ENCODE measurements around the gene EPS8L3.

The EPS8L3 gene

DNA sequence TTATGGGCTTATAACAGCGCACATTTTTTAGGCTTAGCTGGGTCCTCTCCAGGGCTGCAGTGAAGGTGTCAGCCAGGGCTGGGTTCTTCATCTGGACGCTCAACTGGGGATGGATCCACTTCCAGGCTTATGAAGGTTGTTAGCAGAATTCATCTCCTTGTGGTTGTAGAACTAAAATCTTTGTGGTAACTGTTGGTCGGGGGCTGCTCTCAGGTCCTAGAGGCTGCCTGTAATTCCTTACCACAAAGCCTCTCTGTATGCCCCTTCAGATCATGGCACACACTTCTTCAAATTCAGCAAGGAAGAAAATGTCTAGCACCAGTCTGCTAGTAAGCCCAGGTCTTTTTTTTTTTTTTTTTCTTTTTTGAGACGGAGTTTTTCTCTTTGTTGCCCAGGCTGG lies 40.9 kb upstream of the EPS8L3 start:
- H3K9me3 ChIP-seq (ENCODE audit: insufficient read depth, low read length): no peaks in the 10 kb centered on the region
- no peak overlapping the region for H3K9ac ChIP-seq (ENCODE audit: low read length)
- H3K4me3 ChIP-seq (ENCODE audit: low read length): no peak overlapping the region
- no peaks in the 10 kb centered on the region for H3K27me3 ChIP-seq (ENCODE audit: low read depth, low read length)
- H3K4me2 ChIP-seq (ENCODE audit: low read length): no peak overlapping the region
- H2AFZ ChIP-seq (ENCODE audit: low read depth, low read length): no peak overlapping the region
- no peaks in the 10 kb centered on the region for H4K20me1 ChIP-seq (ENCODE audit: insufficient read depth, low read length)
- TF ChIP-seq, protein P1, sequence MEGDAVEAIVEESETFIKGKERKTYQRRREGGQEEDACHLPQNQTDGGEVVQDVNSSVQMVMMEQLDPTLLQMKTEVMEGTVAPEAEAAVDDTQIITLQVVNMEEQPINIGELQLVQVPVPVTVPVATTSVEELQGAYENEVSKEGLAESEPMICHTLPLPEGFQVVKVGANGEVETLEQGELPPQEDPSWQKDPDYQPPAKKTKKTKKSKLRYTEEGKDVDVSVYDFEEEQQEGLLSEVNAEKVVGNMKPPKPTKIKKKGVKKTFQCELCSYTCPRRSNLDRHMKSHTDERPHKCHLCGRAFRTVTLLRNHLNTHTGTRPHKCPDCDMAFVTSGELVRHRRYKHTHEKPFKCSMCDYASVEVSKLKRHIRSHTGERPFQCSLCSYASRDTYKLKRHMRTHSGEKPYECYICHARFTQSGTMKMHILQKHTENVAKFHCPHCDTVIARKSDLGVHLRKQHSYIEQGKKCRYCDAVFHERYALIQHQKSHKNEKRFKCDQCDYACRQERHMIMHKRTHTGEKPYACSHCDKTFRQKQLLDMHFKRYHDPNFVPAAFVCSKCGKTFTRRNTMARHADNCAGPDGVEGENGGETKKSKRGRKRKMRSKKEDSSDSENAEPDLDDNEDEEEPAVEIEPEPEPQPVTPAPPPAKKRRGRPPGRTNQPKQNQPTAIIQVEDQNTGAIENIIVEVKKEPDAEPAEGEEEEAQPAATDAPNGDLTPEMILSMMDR (IDR thresholded peaks at IDR 0.05; ENCODE audit: low read depth, low read length): no peak
- no peak for TF ChIP-seq EZH2phosphoT487 (IDR thresholded peaks at IDR 0.05; ENCODE audit: low read depth)
- no peaks in the 10 kb centered on the region for H3K79me2 ChIP-seq (ENCODE audit: low read length)
- peaks cover 8% of the 10 kb centered on the region for H3K4me1 ChIP-seq (ENCODE audit: low read length)
- no peaks in the 10 kb centered on the region for H3K36me3 ChIP-seq (replicated peaks; ENCODE audit: low read depth, low read length)
- H3K27ac ChIP-seq (ENCODE audit: low read length): no peak overlapping the region

DNA sequence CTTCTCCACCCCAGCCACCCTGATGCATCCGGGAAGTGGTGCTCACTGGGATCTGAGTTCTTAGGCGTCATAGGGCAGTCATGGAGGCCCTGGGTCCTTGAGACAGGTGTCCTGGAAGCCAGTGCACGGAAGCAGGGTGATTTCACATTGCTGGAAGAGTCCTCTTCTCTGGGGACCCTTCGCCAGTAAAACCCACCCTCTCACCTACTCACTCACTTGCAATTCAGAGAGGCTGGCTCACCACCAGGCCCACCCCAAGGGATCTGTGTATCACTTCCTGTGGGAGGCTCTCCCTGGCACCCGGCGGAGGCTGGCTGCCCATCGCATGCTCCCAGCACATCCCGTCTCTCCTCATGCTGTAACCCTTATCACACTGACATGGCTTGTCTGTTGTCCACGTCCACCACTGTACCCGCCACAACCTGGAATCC lies 40.2 kb upstream of the EPS8L3 start:
- H3K9me3 ChIP-seq (ENCODE audit: insufficient read depth, low read length): no peaks in the 10 kb centered on the region
- TF ChIP-seq, protein P1 (IDR thresholded peaks at IDR 0.05; ENCODE audit: low read depth, low read length): no peak
- no peak for TF ChIP-seq EZH2phosphoT487 (IDR thresholded peaks at IDR 0.05; ENCODE audit: low read depth)
- H3K79me2 ChIP-seq (ENCODE audit: low read length): no peaks in the 10 kb centered on the region
- no peak overlapping the region for H2AFZ ChIP-seq (ENCODE audit: low read depth, low read length)
- H3K4me1 ChIP-seq (ENCODE audit: low read length): peaks cover under 1% of the 10 kb centered on the region; the same call in 1 of the 2 replicates
- no peak overlapping the region for H3K4me2 ChIP-seq (ENCODE audit: low read length)
- no peaks in the 10 kb centered on the region for H4K20me1 ChIP-seq (ENCODE audit: insufficient read depth, low read length)
- H3K36me3 ChIP-seq (replicated peaks; ENCODE audit: low read depth, low read length): no peaks in the 10 kb centered on the region
- no peaks in the 10 kb centered on the region for H3K27me3 ChIP-seq (ENCODE audit: low read depth, low read length)
- H3K4me3 ChIP-seq (ENCODE audit: low read length): no peak overlapping the region
- no peak overlapping the region for H3K27ac ChIP-seq (ENCODE audit: low read length)
- H3K9ac ChIP-seq (ENCODE audit: low read length): no peak overlapping the region

DNA sequence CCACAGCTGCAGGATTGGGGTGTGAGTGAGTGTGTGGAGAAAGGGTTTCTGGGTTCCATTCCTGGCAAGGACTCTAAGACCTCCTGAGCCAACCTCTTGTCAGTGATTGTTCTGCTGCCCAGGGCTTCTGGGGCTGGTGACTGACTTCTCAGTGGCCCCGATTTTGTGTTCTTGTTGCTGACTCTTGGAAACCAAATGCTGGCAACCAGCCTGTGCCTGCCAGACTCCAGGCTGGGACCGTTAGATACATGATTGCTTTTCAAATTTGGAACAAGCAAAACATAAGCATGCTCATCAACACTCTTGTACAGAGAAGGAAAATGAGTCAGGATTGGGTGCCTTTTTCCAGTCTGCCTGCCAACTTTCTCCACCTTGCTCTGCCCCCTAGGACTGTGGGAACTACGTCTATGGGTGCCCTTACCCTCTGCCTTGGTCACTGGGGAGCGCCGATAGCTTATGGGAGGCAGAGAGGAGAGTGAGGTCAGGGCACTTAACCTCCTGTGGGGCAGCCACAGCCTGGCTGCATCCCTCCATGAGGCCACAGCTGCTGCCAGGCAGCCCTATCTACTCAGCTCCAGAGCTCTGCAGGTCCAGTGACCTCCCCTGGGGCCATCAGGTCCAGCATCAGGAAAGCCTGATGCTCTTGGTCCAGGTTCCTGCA lies 39.3 kb upstream of the EPS8L3 start:
- Histone ChIP-seq H3K27ac (ENCODE audit: low read length) (no peak overlapping the region), H2AFZ (ENCODE audit: low read depth, low read length) (no peak overlapping the region), H3K4me3 (ENCODE audit: low read length) (no peak overlapping the region), H3K27me3 (ENCODE audit: low read depth, low read length) (no peaks in the 10 kb centered on the region), H4K20me1 (ENCODE audit: insufficient read depth, low read length) (no peaks in the 10 kb centered on the region), H3K4me2 (ENCODE audit: low read length) (no peak overlapping the region), H3K9me3 (ENCODE audit: insufficient read depth, low read length) (no peaks in the 10 kb centered on the region), H3K9ac (ENCODE audit: low read length) (no peak overlapping the region), H3K79me2 (ENCODE audit: low read length) (no peaks in the 10 kb centered on the region), H3K36me3 (replicated peaks; ENCODE audit: low read depth, low read length) (no peaks in the 10 kb centered on the region), H3K4me1 (ENCODE audit: low read length) (no peaks in the 10 kb centered on the region)
- TF ChIP-seq, protein P1 (IDR thresholded peaks at IDR 0.05; ENCODE audit: low read depth, low read length): no peak
- TF ChIP-seq EZH2phosphoT487 (IDR thresholded peaks at IDR 0.05; ENCODE audit: low read depth): no peak

DNA sequence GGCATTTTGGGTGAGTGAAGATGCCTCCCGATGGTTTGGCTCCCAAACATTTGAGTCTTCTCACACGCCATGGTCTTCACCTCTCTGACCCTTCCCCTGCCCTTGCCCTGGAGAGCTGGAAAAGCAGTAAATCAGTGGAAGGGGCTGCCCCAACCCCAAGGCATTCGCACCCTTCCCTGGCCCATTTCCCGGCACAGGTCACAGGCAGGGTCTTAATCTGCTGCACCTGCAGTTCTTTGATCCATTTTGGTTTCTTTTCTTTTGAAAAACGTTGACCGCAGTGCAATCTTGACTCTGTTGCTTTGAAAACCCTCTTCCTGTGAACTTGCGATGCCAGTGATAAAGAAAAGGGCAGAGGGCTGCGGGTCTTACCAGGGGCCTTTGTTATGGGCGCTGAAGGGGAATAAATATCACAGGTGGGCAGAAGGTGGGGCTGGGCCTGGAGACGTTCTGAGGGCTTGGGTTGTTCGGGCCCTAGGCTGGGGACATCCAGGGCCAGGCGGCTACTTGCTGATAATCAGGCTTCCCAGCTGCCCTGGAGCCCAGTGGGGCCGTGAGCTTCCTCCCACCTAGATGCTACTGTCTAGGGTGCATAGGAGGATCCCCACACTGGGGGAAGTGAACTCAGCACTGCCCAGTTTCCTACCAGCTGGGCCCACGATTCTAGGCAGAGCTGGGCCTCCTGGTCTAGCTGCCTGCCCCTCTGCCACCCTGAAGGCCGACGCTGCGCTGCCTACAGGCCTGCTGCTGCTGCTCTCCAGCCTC lies 38.6 kb upstream of the EPS8L3 start:
- no peaks in the 10 kb centered on the region for H3K27me3 ChIP-seq (ENCODE audit: low read depth, low read length)
- no peak overlapping the region for H3K9ac ChIP-seq (ENCODE audit: low read length)
- no peak overlapping the region for H3K4me3 ChIP-seq (ENCODE audit: low read length)
- no peaks in the 10 kb centered on the region for H4K20me1 ChIP-seq (ENCODE audit: insufficient read depth, low read length)
- H3K27ac ChIP-seq (ENCODE audit: low read length): no peak overlapping the region
- H3K79me2 ChIP-seq (ENCODE audit: low read length): no peaks in the 10 kb centered on the region
- H3K9me3 ChIP-seq (ENCODE audit: insufficient read depth, low read length): no peaks in the 10 kb centered on the region
- no peak overlapping the region for H3K4me2 ChIP-seq (ENCODE audit: low read length)
- no peak for TF ChIP-seq EZH2phosphoT487 (IDR thresholded peaks at IDR 0.05; ENCODE audit: low read depth)
- no peak overlapping the region for H2AFZ ChIP-seq (ENCODE audit: low read depth, low read length)
- no peaks in the 10 kb centered on the region for H3K36me3 ChIP-seq (replicated peaks; ENCODE audit: low read depth, low read length)
- no peaks in the 10 kb centered on the region for H3K4me1 ChIP-seq (ENCODE audit: low read length)
